SK-N-SH (cell line): ENCODE data around the gene HDAC8.

Experiments used
- FOXM1 ChIP-seq: IDR thresholded peaks from 2 replicates; pipeline ENCODE4 v1.4.0; 2012; ENCODE audit warnings: low read depth, mild to moderate bottlenecking
- MXI1 ChIP-seq: IDR thresholded peaks from 2 replicates; pipeline ENCODE4 v1.6.1; 2012; ENCODE audit warnings: mild to moderate bottlenecking, low read depth, low read length, improper control_type of control experiment
- POLR2AphosphoS5 ChIP-seq: IDR thresholded peaks from 2 replicates; pipeline ENCODE4 v1.6.1; 2012; ENCODE audit warnings: low read depth, low read length
- RAD21 ChIP-seq: IDR thresholded peaks from 2 replicates; pipeline ENCODE4 v1.6.1; 2012; ENCODE audit warnings: mild to moderate bottlenecking, low read length
- SIN3A ChIP-seq: IDR thresholded peaks from 2 replicates; pipeline ENCODE4 v1.6.1; 2012; ENCODE audit warnings: low read depth, mild to moderate bottlenecking, low read length, moderate library complexity, borderline replicate concordance
- TAF1 ChIP-seq: IDR thresholded peaks from 2 replicates; pipeline ENCODE4 v1.6.1; 2012; ENCODE audit warnings: low read depth, mild to moderate bottlenecking, low read length, moderate library complexity, borderline replicate concordance
- TF ChIP-seq, protein P1 (sequence below): fragments of 200-600 bp; sonication (generic); IDR thresholded peaks from 2 replicates; pipeline ENCODE4 v1.6.1; 2017; ENCODE audit warnings: antibody characterized with exemption, mild to moderate bottlenecking, moderate library complexity
- TF ChIP-seq, protein P2 (sequence below): IDR thresholded peaks from 2 replicates; pipeline ENCODE4 v1.6.1; 2012; ENCODE audit warnings: mild to moderate bottlenecking, low read depth, low read length, moderate library complexity
- TF ChIP-seq, protein P3 (sequence below): IDR thresholded peaks from 2 replicates; pipeline ENCODE4 v1.4.0; 2012; ENCODE audit warnings: low read depth

DNA sequence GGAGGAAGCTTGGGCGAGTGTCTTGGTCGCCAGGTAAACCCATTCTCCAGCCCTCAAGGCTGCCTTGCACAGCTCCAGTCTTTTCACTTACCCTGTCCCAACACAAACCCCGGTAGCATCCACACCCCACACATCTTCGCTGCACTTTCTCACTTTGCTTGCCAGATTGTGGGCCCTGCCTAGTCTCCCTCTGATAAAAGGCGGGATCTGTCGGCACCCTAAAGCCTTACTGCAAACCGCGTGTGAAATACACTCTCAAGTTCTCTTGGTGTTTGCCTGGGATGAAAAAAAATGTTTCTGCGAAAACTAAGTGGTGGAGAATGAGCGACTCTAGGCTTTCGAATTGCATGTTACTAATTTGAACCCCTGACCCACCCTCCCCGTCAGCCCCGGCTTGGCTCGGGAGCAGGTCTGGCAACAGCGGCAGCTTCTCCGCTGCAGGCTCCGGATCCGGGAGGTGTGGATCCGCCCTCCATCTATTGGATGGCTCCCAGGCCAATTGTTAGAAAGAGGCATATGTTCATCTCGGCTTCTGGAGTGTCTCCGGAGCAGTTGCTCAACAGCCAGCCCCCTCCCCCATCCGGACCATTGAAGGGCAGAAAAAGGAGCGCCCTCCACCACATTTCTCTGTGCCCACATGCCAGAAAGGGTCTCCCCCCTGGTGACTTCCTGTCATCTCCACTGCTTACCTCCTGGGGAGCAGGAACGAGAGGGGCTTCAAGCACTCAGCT is 263.9 kb downstream of the HDAC8 start:
- TF ChIP-seq, protein P1, sequence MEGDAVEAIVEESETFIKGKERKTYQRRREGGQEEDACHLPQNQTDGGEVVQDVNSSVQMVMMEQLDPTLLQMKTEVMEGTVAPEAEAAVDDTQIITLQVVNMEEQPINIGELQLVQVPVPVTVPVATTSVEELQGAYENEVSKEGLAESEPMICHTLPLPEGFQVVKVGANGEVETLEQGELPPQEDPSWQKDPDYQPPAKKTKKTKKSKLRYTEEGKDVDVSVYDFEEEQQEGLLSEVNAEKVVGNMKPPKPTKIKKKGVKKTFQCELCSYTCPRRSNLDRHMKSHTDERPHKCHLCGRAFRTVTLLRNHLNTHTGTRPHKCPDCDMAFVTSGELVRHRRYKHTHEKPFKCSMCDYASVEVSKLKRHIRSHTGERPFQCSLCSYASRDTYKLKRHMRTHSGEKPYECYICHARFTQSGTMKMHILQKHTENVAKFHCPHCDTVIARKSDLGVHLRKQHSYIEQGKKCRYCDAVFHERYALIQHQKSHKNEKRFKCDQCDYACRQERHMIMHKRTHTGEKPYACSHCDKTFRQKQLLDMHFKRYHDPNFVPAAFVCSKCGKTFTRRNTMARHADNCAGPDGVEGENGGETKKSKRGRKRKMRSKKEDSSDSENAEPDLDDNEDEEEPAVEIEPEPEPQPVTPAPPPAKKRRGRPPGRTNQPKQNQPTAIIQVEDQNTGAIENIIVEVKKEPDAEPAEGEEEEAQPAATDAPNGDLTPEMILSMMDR, result no peak
- TF ChIP-seq POLR2AphosphoS5, result no peak
- peak; percentile 45; the same call in 1 of the 2 replicates for TF ChIP-seq MXI1
- TF ChIP-seq, protein P2, sequence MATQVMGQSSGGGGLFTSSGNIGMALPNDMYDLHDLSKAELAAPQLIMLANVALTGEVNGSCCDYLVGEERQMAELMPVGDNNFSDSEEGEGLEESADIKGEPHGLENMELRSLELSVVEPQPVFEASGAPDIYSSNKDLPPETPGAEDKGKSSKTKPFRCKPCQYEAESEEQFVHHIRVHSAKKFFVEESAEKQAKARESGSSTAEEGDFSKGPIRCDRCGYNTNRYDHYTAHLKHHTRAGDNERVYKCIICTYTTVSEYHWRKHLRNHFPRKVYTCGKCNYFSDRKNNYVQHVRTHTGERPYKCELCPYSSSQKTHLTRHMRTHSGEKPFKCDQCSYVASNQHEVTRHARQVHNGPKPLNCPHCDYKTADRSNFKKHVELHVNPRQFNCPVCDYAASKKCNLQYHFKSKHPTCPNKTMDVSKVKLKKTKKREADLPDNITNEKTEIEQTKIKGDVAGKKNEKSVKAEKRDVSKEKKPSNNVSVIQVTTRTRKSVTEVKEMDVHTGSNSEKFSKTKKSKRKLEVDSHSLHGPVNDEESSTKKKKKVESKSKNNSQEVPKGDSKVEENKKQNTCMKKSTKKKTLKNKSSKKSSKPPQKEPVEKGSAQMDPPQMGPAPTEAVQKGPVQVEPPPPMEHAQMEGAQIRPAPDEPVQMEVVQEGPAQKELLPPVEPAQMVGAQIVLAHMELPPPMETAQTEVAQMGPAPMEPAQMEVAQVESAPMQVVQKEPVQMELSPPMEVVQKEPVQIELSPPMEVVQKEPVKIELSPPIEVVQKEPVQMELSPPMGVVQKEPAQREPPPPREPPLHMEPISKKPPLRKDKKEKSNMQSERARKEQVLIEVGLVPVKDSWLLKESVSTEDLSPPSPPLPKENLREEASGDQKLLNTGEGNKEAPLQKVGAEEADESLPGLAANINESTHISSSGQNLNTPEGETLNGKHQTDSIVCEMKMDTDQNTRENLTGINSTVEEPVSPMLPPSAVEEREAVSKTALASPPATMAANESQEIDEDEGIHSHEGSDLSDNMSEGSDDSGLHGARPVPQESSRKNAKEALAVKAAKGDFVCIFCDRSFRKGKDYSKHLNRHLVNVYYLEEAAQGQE, result no peak
- no peak for TF ChIP-seq FOXM1
- no peak for TF ChIP-seq SIN3A
- TF ChIP-seq, protein P3, sequence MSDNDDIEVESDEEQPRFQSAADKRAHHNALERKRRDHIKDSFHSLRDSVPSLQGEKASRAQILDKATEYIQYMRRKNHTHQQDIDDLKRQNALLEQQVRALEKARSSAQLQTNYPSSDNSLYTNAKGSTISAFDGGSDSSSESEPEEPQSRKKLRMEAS, result peak; percentile 87
- 0 out of 2 replicates have a peak, but pooled peaks have one; percentile 16 for TF ChIP-seq RAD21
- no peak for TF ChIP-seq TAF1
